Measurements from ENCODE around the gene TBCD.

Gene TBCD

DNA sequence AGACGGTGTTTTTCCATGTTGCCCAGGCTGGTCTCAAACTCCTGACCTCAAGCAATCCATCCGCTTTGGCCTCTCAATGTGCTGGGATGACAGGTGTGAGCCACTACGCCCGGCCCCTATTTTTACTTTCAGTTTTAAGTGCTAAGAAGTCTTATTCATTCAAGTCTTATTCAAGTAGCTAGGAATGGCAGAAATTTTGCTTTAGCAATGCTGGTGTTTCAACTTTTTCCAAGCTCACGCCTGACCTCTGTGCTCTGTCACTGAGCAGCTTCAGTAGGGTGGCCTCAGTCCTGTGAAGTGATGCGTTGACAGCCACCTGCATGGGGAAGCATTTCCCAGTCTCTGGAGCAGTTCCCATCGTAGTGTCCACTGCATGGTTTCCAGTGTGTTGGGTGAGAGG lies 75.1 kb downstream of the TBCD start:
- Histone ChIP-seq H3K27me3 (0 out of 22 replicates have a peak, but pooled peaks cover 0 to 5% (median 0%) of the 10 kb centered on the region in 11 experiments), H3K4me1 (peaks cover 7 to 28% (median 17%) of the 10 kb centered on the region in 10 experiments), H4K20me1 (peaks cover 0 to 65% (median 22%) of the 10 kb centered on the region in 11 experiments; a peak in 17 of 22 replicates), H3K9me3 (replicated peaks in 1 of 11) (peaks cover 0 to 4% (median 0%) of the 10 kb centered on the region in 11 experiments; a peak in 3 of 22 replicates), H3K36me3 (peaks cover 22 to 66% (median 53%) of the 10 kb centered on the region in 11 experiments), H3K4me3 (no peak overlapping the region), H3K27ac (no peak overlapping the region), H3K9ac (no peak overlapping the region), H3K4me2 (no peak overlapping the region)
- TF ChIP-seq Cebpa-rat (IDR thresholded peaks at IDR 0.05), result no peak

DNA sequence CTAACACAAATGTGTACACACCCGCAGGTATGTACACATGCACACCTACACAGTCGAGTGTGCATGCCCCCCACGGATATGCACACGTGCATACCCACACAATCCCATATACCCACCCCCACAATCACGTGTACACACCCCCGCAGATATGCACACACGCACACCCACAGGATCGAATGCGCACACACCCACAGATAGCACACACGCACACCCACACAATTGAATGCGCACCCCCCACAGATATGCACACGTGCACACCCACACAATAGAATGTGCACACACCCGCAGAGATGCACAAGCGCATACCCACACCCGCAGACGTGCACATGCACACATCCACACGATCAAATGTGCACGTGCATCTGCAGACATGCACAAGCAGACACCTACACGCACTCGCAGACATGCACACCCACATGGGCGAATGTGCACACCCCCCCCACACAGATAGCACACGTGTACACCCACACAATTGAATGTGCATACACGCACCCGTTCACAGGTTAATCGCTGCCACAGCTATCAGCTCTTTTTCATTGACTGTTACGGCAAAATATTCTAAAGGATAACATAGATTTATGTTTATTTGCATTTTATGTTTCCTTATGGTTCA lies 77.1 kb downstream of the TBCD start:
- peaks cover 0 to 11% (median 0%) of the 10 kb centered on the region in 11 experiments; a peak in 2 of 22 replicates for H3K27me3 ChIP-seq

DNA sequence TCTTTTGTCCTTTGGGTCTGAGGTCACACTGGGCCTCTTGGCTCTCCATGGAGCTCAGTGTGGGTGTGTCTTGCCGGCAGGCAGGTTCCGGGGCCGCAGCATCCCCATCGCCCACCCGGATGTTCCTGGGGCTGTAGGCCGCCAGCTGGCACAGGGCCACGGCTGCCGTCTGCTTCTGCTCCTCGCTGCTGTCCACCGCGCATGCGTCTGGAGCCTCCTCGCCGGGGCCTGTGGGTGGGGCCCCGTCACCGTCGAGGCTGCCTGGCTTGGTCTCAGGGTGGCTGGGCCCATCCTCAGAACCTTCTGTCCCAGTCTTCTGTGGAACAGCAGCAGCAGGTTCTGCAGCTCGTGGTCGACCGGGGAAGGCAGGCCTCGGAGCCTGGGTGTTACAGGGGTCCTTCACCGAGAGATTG lies 78.4 kb downstream of the TBCD start:
- Histone ChIP-seq H3K36me3 (peaks cover 17 to 68% (median 48%) of the 10 kb centered on the region in 11 experiments), H3K4me1 (peaks cover 20 to 45% (median 34%) of the 10 kb centered on the region in 10 experiments), H3K9me3 (replicated peaks in 1 of 11) (peaks cover 0 to 4% (median 0%) of the 10 kb centered on the region in 11 experiments; a peak in 3 of 22 replicates), H3K4me2 (peak overlapping the region in 5 of 11 experiments; percentile 60 to 79 (median 70); a peak in 3 of 22 replicates), H3K9ac (no peak overlapping the region), H4K20me1 (peaks cover 0 to 73% (median 36%) of the 10 kb centered on the region in 11 experiments; a peak in 17 of 22 replicates), H3K27me3 (peaks cover 0 to 11% (median 0%) of the 10 kb centered on the region in 11 experiments; a peak in 2 of 22 replicates), H3K27ac (no peak overlapping the region), H3K4me3 (no peak overlapping the region)
- TF ChIP-seq Cebpa-rat (IDR thresholded peaks at IDR 0.05), result no peak

More for the DNA sequence above, 77.1 kb downstream of the TBCD start:
- H3K4me3 ChIP-seq, result no peak overlapping the region
- peaks cover 22 to 68% (median 48%) of the 10 kb centered on the region in 11 experiments for H3K36me3 ChIP-seq
- H3K27ac ChIP-seq, result no peak overlapping the region
- peaks cover 0 to 78% (median 36%) of the 10 kb centered on the region in 11 experiments; a peak in 17 of 22 replicates for H4K20me1 ChIP-seq
- no peak for TF ChIP-seq Cebpa-rat (IDR thresholded peaks at IDR 0.05)
- peaks cover 14 to 39% (median 28%) of the 10 kb centered on the region in 10 experiments for H3K4me1 ChIP-seq
- peaks cover 0 to 4% (median 0%) of the 10 kb centered on the region in 11 experiments; a peak in 3 of 22 replicates for H3K9me3 ChIP-seq (replicated peaks in 1 of 11)
- H3K4me2 ChIP-seq, result no peak overlapping the region
- H3K9ac ChIP-seq, result no peak overlapping the region

DNA sequence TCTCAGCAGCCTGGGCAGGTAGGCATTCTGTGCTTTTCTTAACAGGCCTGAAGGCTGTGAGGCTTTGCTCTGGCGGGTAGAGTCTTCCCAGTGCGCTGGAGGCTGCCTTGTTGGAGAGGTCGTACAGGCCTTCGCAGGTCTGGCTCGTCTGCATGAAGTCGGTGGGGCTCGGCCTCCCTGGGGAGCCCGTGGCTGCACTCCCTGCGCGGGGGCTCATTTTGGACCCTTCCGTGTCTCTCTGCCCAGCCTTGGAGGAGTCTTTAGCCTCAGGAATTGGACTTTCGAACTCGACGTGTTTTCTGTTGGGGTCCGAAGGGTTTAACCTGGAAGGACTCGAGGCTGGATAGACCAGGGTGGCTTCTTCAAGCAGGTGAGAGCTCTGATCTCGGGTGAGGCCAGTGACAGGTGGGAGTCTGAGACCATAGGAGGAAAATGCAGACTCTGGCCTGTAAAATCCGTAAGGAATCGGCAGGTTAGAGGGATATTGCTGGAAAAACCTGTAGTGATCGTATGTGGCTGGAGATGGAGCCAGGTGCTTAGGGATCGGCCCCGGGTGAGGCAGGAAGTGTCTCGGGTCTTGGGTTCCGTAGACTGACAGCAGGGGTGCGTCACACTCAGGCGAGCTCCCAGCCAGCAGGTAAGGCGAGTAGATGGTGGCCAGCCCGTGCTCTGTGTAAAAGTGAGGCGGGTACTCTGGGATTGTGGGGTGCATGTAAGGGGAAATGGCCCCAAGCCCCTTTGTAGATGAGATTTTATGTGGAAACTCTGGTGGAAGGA lies 79.4 kb downstream of the TBCD start:
- peak overlapping the region; percentile 27 to 79 (median 64) for H3K4me2 ChIP-seq
- peaks cover 17 to 61% (median 48%) of the 10 kb centered on the region in 11 experiments for H3K36me3 ChIP-seq
- peak overlapping the region in 3 of 11 experiments; percentile 1 to 47 (median 30); a peak in 2 of 22 replicates for H3K9ac ChIP-seq
- peaks cover 0 to 11% (median 0%) of the 10 kb centered on the region in 11 experiments; a peak in 4 of 22 replicates for H3K27me3 ChIP-seq
- H3K4me1 ChIP-seq, result peaks cover 29 to 55% (median 43%) of the 10 kb centered on the region in 10 experiments
- H3K27ac ChIP-seq, result no peak overlapping the region
- no peak for TF ChIP-seq Cebpa-rat (IDR thresholded peaks at IDR 0.05)
- H4K20me1 ChIP-seq, result peaks cover 0 to 76% (median 35%) of the 10 kb centered on the region in 11 experiments; a peak in 17 of 22 replicates
- peaks cover 0 to 4% (median 0%) of the 10 kb centered on the region in 11 experiments; a peak in 3 of 22 replicates for H3K9me3 ChIP-seq (replicated peaks in 1 of 11)
- H3K4me3 ChIP-seq, result no peak overlapping the region

DNA sequence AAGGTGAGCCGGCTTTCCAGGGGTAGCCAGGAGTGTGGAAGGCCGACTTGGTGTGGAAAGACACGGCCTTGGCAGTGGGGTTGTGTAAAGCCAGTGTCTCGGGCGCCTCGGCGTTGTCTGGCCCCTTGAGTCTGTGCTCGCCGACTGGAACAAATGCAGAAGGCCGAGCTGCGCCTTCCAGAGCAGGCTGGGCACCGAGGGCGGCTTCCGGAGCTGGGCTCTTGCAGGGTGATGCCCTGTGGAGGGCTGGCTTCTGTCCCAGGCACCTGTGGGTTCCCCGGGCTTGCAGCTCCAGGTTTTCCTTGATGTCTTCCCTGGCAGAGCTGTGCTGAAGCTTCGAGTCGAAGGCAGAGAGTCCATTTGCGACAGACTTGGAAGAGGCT lies 79.9 kb downstream of the TBCD start:
- H3K4me2 ChIP-seq, result peak overlapping the region; percentile 27 to 79 (median 64)
- H3K27ac ChIP-seq, result no peak overlapping the region
- H3K36me3 ChIP-seq, result peaks cover 17 to 61% (median 47%) of the 10 kb centered on the region in 11 experiments
- H4K20me1 ChIP-seq, result peaks cover 0 to 78% (median 35%) of the 10 kb centered on the region in 11 experiments; a peak in 17 of 22 replicates
- peaks cover 0 to 4% (median 0%) of the 10 kb centered on the region in 11 experiments; a peak in 3 of 22 replicates for H3K9me3 ChIP-seq (replicated peaks in 1 of 11)
- H3K27me3 ChIP-seq, result peaks cover 0 to 16% (median 0%) of the 10 kb centered on the region in 11 experiments; a peak in 4 of 22 replicates
- no peak overlapping the region for H3K4me3 ChIP-seq
- no peak for TF ChIP-seq Cebpa-rat (IDR thresholded peaks at IDR 0.05)
- peak overlapping the region in 5 of 11 experiments; percentile 1 to 47 (median 30); a peak in 3 of 22 replicates for H3K9ac ChIP-seq
- H3K4me1 ChIP-seq, result peaks cover 35 to 58% (median 49%) of the 10 kb centered on the region in 10 experiments

DNA sequence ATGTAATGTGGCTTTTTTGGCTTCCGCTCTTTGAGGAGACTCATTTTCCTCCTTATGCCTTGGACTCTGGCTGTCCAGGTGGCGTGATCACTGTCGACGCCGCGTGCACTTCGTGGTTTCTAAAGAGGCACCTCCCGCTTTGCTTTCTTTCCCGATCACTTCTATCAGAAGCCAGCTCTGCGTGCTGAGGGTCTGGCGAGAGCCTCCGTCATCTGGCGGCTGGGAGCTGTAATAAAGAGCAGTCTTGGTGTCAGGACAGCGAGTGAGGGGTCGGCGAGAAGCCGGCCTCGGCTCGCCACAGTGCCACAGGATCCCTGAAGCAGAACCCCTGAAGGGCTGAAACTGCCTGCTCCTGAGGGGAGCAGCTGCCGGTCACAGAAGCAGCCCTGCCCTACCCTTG lies 80.5 kb downstream of the TBCD start:
- H4K20me1 ChIP-seq, result peaks cover 0 to 78% (median 37%) of the 10 kb centered on the region in 11 experiments; a peak in 17 of 22 replicates
- H3K4me1 ChIP-seq, result peaks cover 41 to 64% (median 55%) of the 10 kb centered on the region in 10 experiments
- peak overlapping the region in 6 of 11 experiments; percentile 8 to 47 (median 34); a peak in 2 of 22 replicates for H3K9ac ChIP-seq
- no peak overlapping the region for H3K4me3 ChIP-seq
- peak overlapping the region; percentile 27 to 79 (median 64) for H3K4me2 ChIP-seq
- peaks cover 13 to 56% (median 42%) of the 10 kb centered on the region in 11 experiments for H3K36me3 ChIP-seq
- peaks cover 0 to 16% (median 0%) of the 10 kb centered on the region in 11 experiments; a peak in 7 of 22 replicates for H3K27me3 ChIP-seq
- H3K9me3 ChIP-seq (replicated peaks in 1 of 11), result peaks cover 0 to 4% (median 0%) of the 10 kb centered on the region in 11 experiments; a peak in 3 of 22 replicates
- no peak overlapping the region; a peak in 2 of 22 replicates for H3K27ac ChIP-seq
- TF ChIP-seq Cebpa-rat (IDR thresholded peaks at IDR 0.05), result no peak

DNA sequence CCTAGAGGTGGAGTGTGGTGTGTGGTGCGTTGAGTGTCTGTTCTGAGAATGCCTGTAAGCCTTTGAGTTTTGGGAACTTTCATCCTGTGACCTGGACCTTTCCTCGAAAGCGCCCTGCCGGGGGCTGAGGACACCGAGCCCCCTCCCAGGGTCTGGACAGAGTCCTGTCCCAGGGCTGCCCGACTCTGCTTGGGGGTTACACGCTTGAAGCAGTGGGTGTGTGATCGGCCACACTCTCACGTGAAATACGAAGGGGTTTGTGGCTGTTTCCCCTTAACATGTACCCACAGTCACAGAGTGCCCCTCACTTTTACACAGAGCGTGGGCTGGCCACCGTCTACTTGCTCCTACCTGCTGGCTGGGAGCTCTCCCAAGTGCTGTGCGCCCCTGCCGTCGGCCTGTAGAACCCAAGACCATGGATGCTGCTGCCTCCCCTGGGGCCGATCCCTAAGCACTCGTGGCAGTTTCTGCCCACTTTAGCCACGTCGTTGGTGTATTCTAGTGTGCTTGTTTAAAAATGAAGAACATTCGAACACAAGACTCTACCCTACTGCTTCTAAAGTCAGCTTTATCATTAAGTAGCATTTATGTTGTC lies 81.1 kb downstream of the TBCD start:
- Histone ChIP-seq H3K4me2 (peak overlapping the region in 9 of 11 experiments; percentile 49 to 79 (median 68); a peak in 15 of 22 replicates), H3K27ac (no peak overlapping the region; a peak in 1 of 22 replicates), H3K4me1 (peaks cover 47 to 69% (median 60%) of the 10 kb centered on the region in 10 experiments), H3K27me3 (peaks cover 0 to 16% (median 0%) of the 10 kb centered on the region in 11 experiments; a peak in 7 of 22 replicates), H3K36me3 (peaks cover 7 to 50% (median 36%) of the 10 kb centered on the region in 11 experiments; a peak in 21 of 22 replicates), H4K20me1 (peaks cover 0 to 79% (median 37%) of the 10 kb centered on the region in 11 experiments; a peak in 17 of 22 replicates), H3K4me3 (no peak overlapping the region), H3K9me3 (replicated peaks in 1 of 11) (peaks cover 0 to 4% (median 0%) of the 10 kb centered on the region in 11 experiments; a peak in 2 of 22 replicates), H3K9ac (peak overlapping the region in 5 of 11 experiments; percentile 8 to 47 (median 41); a peak in 2 of 22 replicates)
- TF ChIP-seq Cebpa-rat (IDR thresholded peaks at IDR 0.05), result no peak

DNA sequence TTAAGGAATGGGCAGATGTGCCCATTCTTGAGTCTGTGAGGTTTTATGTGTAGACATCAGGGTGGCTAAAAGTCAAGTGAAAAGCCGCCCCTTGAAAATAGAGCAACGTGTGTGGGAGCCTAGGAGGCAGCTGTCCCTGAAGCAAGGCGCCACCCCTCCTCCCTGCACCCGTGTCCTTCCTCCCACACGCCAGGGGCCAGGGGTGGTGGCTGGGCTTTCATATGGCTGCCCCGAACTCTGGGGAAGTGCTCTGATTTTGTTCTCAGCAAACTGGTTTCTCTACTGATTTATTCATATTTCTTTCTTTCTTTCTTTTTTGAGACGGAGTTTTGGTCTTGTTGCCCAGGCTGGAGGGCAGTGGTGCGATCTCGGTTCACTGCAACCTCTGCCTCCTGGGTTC lies 83.3 kb downstream of the TBCD start:
- no peaks in the 10 kb centered on the region for H3K9me3 ChIP-seq (replicated peaks in 1 of 11)
- H3K4me1 ChIP-seq, result peaks cover 55 to 77% (median 68%) of the 10 kb centered on the region in 10 experiments
- peak overlapping the region; percentile 21 to 69 (median 49); a peak in 19 of 22 replicates for H3K4me2 ChIP-seq
- H4K20me1 ChIP-seq, result peaks cover 0 to 71% (median 34%) of the 10 kb centered on the region in 11 experiments; a peak in 17 of 22 replicates
- no peak overlapping the region for H3K4me3 ChIP-seq
- H3K9ac ChIP-seq, result no peak overlapping the region
- no peak for TF ChIP-seq Cebpa-rat (IDR thresholded peaks at IDR 0.05)
- H3K27ac ChIP-seq, result no peak overlapping the region
- H3K36me3 ChIP-seq, result peaks cover 0 to 40% (median 23%) of the 10 kb centered on the region in 11 experiments; a peak in 19 of 22 replicates
- peaks cover 0 to 16% (median 0%) of the 10 kb centered on the region in 11 experiments; a peak in 7 of 22 replicates for H3K27me3 ChIP-seq

Measured in BLaER1 treated with 17β-estradiol and CSF1 and Interleukin-3, amounts not matched to agents 10 nM and 100 nM (cell line).